GM13977 (cell line): ENCODE data around the gene VASH2.

Source experiments
- DNase-seq: peaks from one replicate; pipeline ENCODE4 v3.0.0; 2012; ENCODE audit warnings: low spot score
- CTCF ChIP-seq: IDR thresholded peaks from 2 replicates; pipeline ENCODE4 v1.5.1; 2012; ENCODE audit warnings: mild to moderate bottlenecking, control low read depth; ENCODE audit not compliant: insufficient read depth; ENCODE audit errors: extremely low read depth, missing control alignments
- in situ Hi-C: fragments of 300-500 bp; cut with MboI; formaldehyde crosslinking; loops from one replicate; pipeline ENCODE4 v1.12.0; 2022; ENCODE audit warnings: low sequenced_read_pairs, low pct_unique_long_range_greater_than_20kb, mixed read lengths, inconsistent platforms; ENCODE audit not compliant: unreplicated experiment

Gene VASH2

GRCh38 chr1:212951126-212951946 is 995 bp downstream of the VASH2 start:
- DNase-seq: no peak

GRCh38 chr1:212951947-212952640 is 1.8 kb downstream of the VASH2 start:
- no peak for TF ChIP-seq CTCF
- in situ Hi-C loops: no loop called here
- DNase-seq: no peak

More at GRCh38 chr1:212951126-212951946, 995 bp downstream of the VASH2 start:
- no peak for TF ChIP-seq CTCF
- in situ Hi-C loops: no loop called here

GRCh38 chr1:212952641-212952976 is 2.3 kb downstream of the VASH2 start:
- TF ChIP-seq CTCF: no peak
- in situ Hi-C loops: no loop called here
- DNase-seq: no peak

- in situ Hi-C loops: no loop called here
- DNase-seq: no peak
- no peak for TF ChIP-seq CTCF
Observed at GRCh38 chr1:212953321-212953720, 3.0 kb downstream of the VASH2 start.

- in situ Hi-C loops: no loop called here
- TF ChIP-seq CTCF: no peak
- no peak for DNase-seq
Observed at GRCh38 chr1:212954514-212954913, 4.2 kb downstream of the VASH2 start.

- peak; percentile 69 for DNase-seq
- TF ChIP-seq CTCF: no peak
- in situ Hi-C loops: no loop called here
Observed at GRCh38 chr1:212955098-212955497, 4.8 kb downstream of the VASH2 start.
